OCI-LY3 (cell line): ENCODE measurements around the gene S1PR1.

Experiments used
- H2AFZ ChIP-seq: fragments of 200-600, 300-600 bp; shearing (Covaris generic); 2 replicates; pipeline ENCODE4 v1.6.0; 2014; ENCODE audit warnings: antibody characterized with exemption, low read depth, low read length
- H3K27ac ChIP-seq: fragments of 200-600, 300-600 bp; sonication (generic); 2 replicates; pipeline ENCODE4 v1.5.1; 2014; ENCODE audit warnings: mild to moderate bottlenecking, low read length, moderate library complexity, mixed read lengths
- H3K27me3 ChIP-seq: fragments of 200-600, 300-600 bp; sonication (generic); 2 replicates; pipeline ENCODE4 v1.6.1; 2014; ENCODE audit warnings: low read depth, low read length, mixed read lengths
- H3K36me3 ChIP-seq: fragments of 200-600, 300-600 bp; sonication (generic); replicated peaks from 2 replicates; pipeline ENCODE3; 2014; ENCODE audit warnings: low read depth, low read length, mixed read lengths
- H3K4me1 ChIP-seq: fragments of 300-600, 200-600 bp; sonication (generic); 2 replicates; pipeline ENCODE4 v1.6.1; 2014; ENCODE audit warnings: low read length, mixed read lengths
- H3K4me2 ChIP-seq: fragments of 200-600, 300-600 bp; sonication (generic); 2 replicates; pipeline ENCODE4 v1.6.1; 2014; ENCODE audit warnings: low read length, mixed read lengths
- H3K4me3 ChIP-seq: fragments of 300-600, 200-600 bp; sonication (generic); 2 replicates; pipeline ENCODE4 v1.5.1; 2014; ENCODE audit warnings: antibody characterized with exemption, mild to moderate bottlenecking, low read length, moderate library complexity
- H3K79me2 ChIP-seq: fragments of 300-600, 200-600 bp; shearing (Covaris generic); 2 replicates; pipeline ENCODE4 v1.6.1; 2014; ENCODE audit warnings: mild to moderate bottlenecking, low read length, mixed read lengths
- H3K9ac ChIP-seq: fragments of 300-600, 200-600 bp; shearing (Covaris generic); 2 replicates; pipeline ENCODE4 v1.6.0; 2014; ENCODE audit warnings: mild to moderate bottlenecking, low read length, moderate library complexity
- H3K9me3 ChIP-seq: fragments of 200-600, 300-600 bp; shearing (Covaris generic); 2 replicates; pipeline ENCODE4 v1.6.1; 2014; ENCODE audit warnings: low read length, mixed read lengths; ENCODE audit not compliant: insufficient read depth
- H4K20me1 ChIP-seq: fragments of 200-600, 300-600 bp; sonication (generic); 2 replicates; pipeline ENCODE4 v1.6.1; 2016; ENCODE audit warnings: low read length, mixed read lengths; ENCODE audit not compliant: insufficient read depth
- CTCF ChIP-seq: fragments of 200-600, 300-600 bp; sonication (generic); IDR thresholded peaks from 2 replicates; pipeline ENCODE4 v1.5.1; 2014; ENCODE audit warnings: antibody characterized with exemption, low read length, low read depth
- EZH2phosphoT487 ChIP-seq: fragments of 200-600 bp; shearing (Covaris generic); IDR thresholded peaks from 2 replicates; pipeline ENCODE4 v1.6.1; 2018; ENCODE audit warnings: antibody characterized with exemption, mixed run types, low read depth

S1PR1 gene

GRCh38 chr1:101242324-101243050 lies 5.7 kb downstream of the S1PR1 start:
- Histone ChIP-seq H3K27ac (no peak overlapping the region), H3K79me2 (no peaks in the 10 kb centered on the region), H2AFZ (no peak overlapping the region), H3K4me3 (no peak overlapping the region), H3K4me2 (no peak overlapping the region), H4K20me1 (no peaks in the 10 kb centered on the region), H3K36me3 (no peaks in the 10 kb centered on the region), H3K27me3 (peaks cover 78% of the 10 kb centered on the region), H3K9me3 (no peaks in the 10 kb centered on the region), H3K4me1 (peaks cover 45% of the 10 kb centered on the region), H3K9ac (no peak overlapping the region)
- TF ChIP-seq CTCF (no peak), EZH2phosphoT487 (no peak)

GRCh38 chr1:101243751-101244150 lies 6.9 kb downstream of the S1PR1 start:
- Histone ChIP-seq H4K20me1 (no peaks in the 10 kb centered on the region), H3K9me3 (no peaks in the 10 kb centered on the region), H3K9ac (no peak overlapping the region), H3K4me2 (no peak overlapping the region), H2AFZ (no peak overlapping the region), H3K4me3 (no peak overlapping the region), H3K27ac (no peak overlapping the region), H3K36me3 (no peaks in the 10 kb centered on the region), H3K27me3 (peaks cover 69% of the 10 kb centered on the region), H3K4me1 (peaks cover 43% of the 10 kb centered on the region), H3K79me2 (no peaks in the 10 kb centered on the region)
- TF ChIP-seq CTCF (no peak), EZH2phosphoT487 (no peak)

- Histone ChIP-seq H3K4me2 (no peak overlapping the region), H4K20me1 (no peaks in the 10 kb centered on the region), H3K9me3 (no peaks in the 10 kb centered on the region), H2AFZ (no peak overlapping the region), H3K9ac (no peak overlapping the region), H3K27me3 (peaks cover 64% of the 10 kb centered on the region), H3K27ac (no peak overlapping the region), H3K4me1 (peaks cover 51% of the 10 kb centered on the region), H3K79me2 (no peaks in the 10 kb centered on the region), H3K4me3 (no peak overlapping the region), H3K36me3 (no peaks in the 10 kb centered on the region)
- no peak for TF ChIP-seq CTCF
Measured at GRCh38 chr1:101244842-101245241, 8.0 kb downstream of the S1PR1 start.

GRCh38 chr1:101245246-101245927 lies 8.6 kb downstream of the S1PR1 start:
- Histone ChIP-seq H3K4me1 (peaks cover 57% of the 10 kb centered on the region), H3K27ac (no peak overlapping the region), H3K4me2 (no peak overlapping the region), H3K9ac (no peak overlapping the region), H3K79me2 (no peaks in the 10 kb centered on the region), H3K9me3 (no peaks in the 10 kb centered on the region), H4K20me1 (no peaks in the 10 kb centered on the region), H3K36me3 (no peaks in the 10 kb centered on the region), H2AFZ (no peak overlapping the region), H3K4me3 (no peak overlapping the region), H3K27me3 (peaks cover 64% of the 10 kb centered on the region)
- TF ChIP-seq CTCF, result no peak
- no peak for TF ChIP-seq EZH2phosphoT487
